GM23248 (cell line): ENCODE data around the gene ESAM.

Experiments
- EZH2 ChIP-seq: fragments of 200-600 bp; sonication (generic); IDR thresholded peaks from 2 replicates; pipeline ENCODE4 v1.6.1; 2018; ENCODE audit warnings: antibody characterized with exemption, mild to moderate bottlenecking; ENCODE audit not compliant: insufficient read depth, poor library complexity, severe bottlenecking
- EZH2phosphoT487 ChIP-seq: fragments of 200-600 bp; sonication (generic); IDR thresholded peaks from 2 replicates; pipeline ENCODE4 v1.6.1; 2018; ENCODE audit warnings: antibody characterized with exemption, moderate library complexity, mild to moderate bottlenecking, low read depth; ENCODE audit not compliant: insufficient read depth

GRCh38 chr11:124756033-124756752 lies 5.9 kb downstream of the ESAM start:
- TF ChIP-seq EZH2 = no peak
- no peak for TF ChIP-seq EZH2phosphoT487
